SK-N-SH (cell line): ENCODE measurements around the gene PTPN20. TPM values are rescaled to one million over a fixed set of nuclear protein-coding genes. Genes with fewer than 3 reads are reported as not detected.

Experiments
- CTCF ChIA-PET: fragments of 300-600, 350-600 bp; formaldehyde crosslinking; extraction: SDS; loops from one replicate; lab custom pipeline; 2021; lab: Yijun Ruan, JAX
- POLR2A ChIA-PET: fragments of 350-600 bp; sonication (Branson Sonifier 250); formaldehyde crosslinking; extraction: SDS; loops from one replicate; lab custom pipeline; 2020; ENCODE audit warnings: antibody characterized with exemption, inconsistent platforms; lab: Yijun Ruan, JAX
- DNase-seq: peaks from one replicate; pipeline ENCODE4 v3.0.0; 2012
- H2AFZ ChIP-seq: fragments of 200-600 bp; sonication (generic); 2 replicates; pipeline ENCODE4 v1.8.1; 2016; ENCODE audit warnings: antibody characterized with exemption, mild to moderate bottlenecking, low read depth
- H3F3A ChIP-seq: fragments of 200-600 bp; sonication (generic); replicated peaks from 2 replicates; pipeline ENCODE3; 2016; ENCODE audit warnings: antibody characterized with exemption, mild to moderate bottlenecking; ENCODE audit not compliant: insufficient read depth
- H3K27ac ChIP-seq, 2 experiments: fragments of 200-500 bp in 1 of 2; fragments of 200-600 bp in 1 of 2; sonication (Bioruptor generic) in 1 of 2; sonication (generic), shearing (Covaris generic) in 1 of 2; 2 replicates each; pipeline versions ENCODE4 v1.5.1 to v1.6.1; 2014 to 2016; ENCODE audit warnings: low read depth in 2 of 2, inconsistent platforms in 1 of 2, low read length in 1 of 2, mild to moderate bottlenecking in 1 of 2, mixed read lengths in 1 of 2
- H3K27me3 ChIP-seq: fragments of 200-600 bp; sonication (generic), shearing (Covaris generic); 2 replicates; pipeline ENCODE4 v1.6.1; 2016; ENCODE audit warnings: mixed run types; ENCODE audit not compliant: insufficient read depth
- H3K36me3 ChIP-seq, 2 experiments: fragments of 200-500 bp in 1 of 2; fragments of 200-600 bp in 1 of 2; sonication (Bioruptor generic) in 1 of 2; sonication (generic) in 1 of 2; replicated peaks in 1 of 2; 2 replicates each; pipeline versions ENCODE3 to v1.5.1; 2014 to 2016; ENCODE audit warnings: low read length in 1 of 2, mild to moderate bottlenecking in 1 of 2; ENCODE audit not compliant: insufficient read depth in 2 of 2, control insufficient read depth in 1 of 2
- H3K4me1 ChIP-seq, 2 experiments: fragments of 200-500 bp in 1 of 2; fragments of 200-600 bp in 1 of 2; sonication (Bioruptor generic) in 1 of 2; sonication (generic), shearing (Covaris generic) in 1 of 2; 2 replicates each; pipeline versions ENCODE4 v1.5.1 to v1.6.1; 2014 to 2016; ENCODE audit warnings: low read depth in 1 of 2, low read length in 1 of 2, mixed run types in 1 of 2; ENCODE audit not compliant: insufficient read depth in 2 of 2, control insufficient read depth in 1 of 2
- H3K4me2 ChIP-seq: fragments of 200-600 bp; sonication (generic), shearing (Covaris generic); 2 replicates; pipeline ENCODE4 v1.6.1; 2017; ENCODE audit warnings: mixed run types
- H3K4me3 ChIP-seq, 2 experiments: fragments of 200-500 bp in 1 of 2; fragments of 200-600 bp in 1 of 2; sonication (Bioruptor generic) in 1 of 2; sonication (generic), shearing (Covaris generic) in 1 of 2; 2 replicates each; pipeline versions ENCODE4 v1.5.1 to v1.8.1; 2014 to 2016; ENCODE audit warnings: low read depth in 2 of 2, inconsistent platforms in 1 of 2, low read length in 1 of 2, mild to moderate bottlenecking in 1 of 2, mixed read lengths in 1 of 2, moderate library complexity in 1 of 2
- H3K79me2 ChIP-seq: fragments of 200-600 bp; sonication (generic); 2 replicates; pipeline ENCODE4 v1.8.1; 2017; ENCODE audit warnings: mild to moderate bottlenecking; ENCODE audit not compliant: insufficient read depth
- H3K9ac ChIP-seq: fragments of 200-600 bp; sonication (generic); 2 replicates; pipeline ENCODE4 v1.6.1; 2017; ENCODE audit warnings: mixed run types
- H3K9me2 ChIP-seq: fragments of 200-600 bp; sonication (generic); 2 replicates; pipeline ENCODE4 v1.6.1; 2017; ENCODE audit warnings: mixed run types
- H3K9me3 ChIP-seq: fragments of 200-600 bp; sonication (generic); 2 replicates; pipeline ENCODE4 v1.6.1; 2017; ENCODE audit warnings: mixed run types, mild to moderate bottlenecking, moderate library complexity
- H4K20me1 ChIP-seq: fragments of 200-600 bp; sonication (generic); 2 replicates; pipeline ENCODE4 v1.6.1; 2017; ENCODE audit warnings: mild to moderate bottlenecking, mixed run types; ENCODE audit not compliant: insufficient read depth
- CHD2 ChIP-seq: fragments of 150-350 bp; IDR thresholded peaks from 2 replicates; pipeline ENCODE4 v1.6.1; 2018; ENCODE audit warnings: low read length; ENCODE audit not compliant: partially characterized antibody
- ELF1 ChIP-seq: IDR thresholded peaks from 2 replicates; pipeline ENCODE4 v1.4.0; 2012
- EP300 ChIP-seq, 2 experiments: IDR thresholded peaks; 2 replicates each; pipeline versions ENCODE4 v1.4.0 to v1.6.1; 2012; ENCODE audit warnings: borderline replicate concordance in 1 of 2, low read depth in 1 of 2, low read length in 1 of 2
- FOSL2 ChIP-seq: IDR thresholded peaks from 2 replicates; pipeline ENCODE4 v1.4.0; 2012; ENCODE audit warnings: low read depth, mild to moderate bottlenecking, moderate library complexity, borderline replicate concordance
- FOXJ3 ChIP-seq: sonication (generic); formaldehyde crosslinking; IDR thresholded peaks from 2 replicates; pipeline ENCODE4 v1.5.1; 2020; ENCODE audit warnings: mild to moderate bottlenecking, missing genetic modification reagents
- FOXM1 ChIP-seq: IDR thresholded peaks from 2 replicates; pipeline ENCODE4 v1.4.0; 2012; ENCODE audit warnings: low read depth, mild to moderate bottlenecking
- JUND ChIP-seq: IDR thresholded peaks from 2 replicates; pipeline ENCODE4 v1.4.0; 2012
- MXI1 ChIP-seq: IDR thresholded peaks from 2 replicates; pipeline ENCODE4 v1.6.1; 2012; ENCODE audit warnings: mild to moderate bottlenecking, low read depth, low read length, improper control_type of control experiment
- NFIC ChIP-seq: IDR thresholded peaks from 2 replicates; pipeline ENCODE4 v1.4.0; 2012; ENCODE audit warnings: borderline replicate concordance
- PBX3 ChIP-seq: IDR thresholded peaks from 2 replicates; pipeline ENCODE4; 2012
- RAD21 ChIP-seq: IDR thresholded peaks from 2 replicates; pipeline ENCODE4 v1.6.1; 2012; ENCODE audit warnings: mild to moderate bottlenecking, low read length
- RFX5 ChIP-seq: IDR thresholded peaks from 2 replicates; pipeline ENCODE4 v1.6.1; 2012; ENCODE audit warnings: mild to moderate bottlenecking, improper control_type of control experiment, low read length
- RXRA ChIP-seq: IDR thresholded peaks from 2 replicates; pipeline ENCODE4 v1.4.0; 2012; ENCODE audit warnings: low read depth, mild to moderate bottlenecking, borderline replicate concordance
- SIN3A ChIP-seq: IDR thresholded peaks from 2 replicates; pipeline ENCODE4 v1.6.1; 2012; ENCODE audit warnings: low read depth, mild to moderate bottlenecking, low read length, moderate library complexity, borderline replicate concordance
- SMC3 ChIP-seq: IDR thresholded peaks from 2 replicates; pipeline ENCODE4 v1.6.1; 2012; ENCODE audit warnings: low read depth, low read length, improper control_type of control experiment
- TAF1 ChIP-seq: IDR thresholded peaks from 2 replicates; pipeline ENCODE4 v1.6.1; 2012; ENCODE audit warnings: low read depth, mild to moderate bottlenecking, low read length, moderate library complexity, borderline replicate concordance
- TCF12 ChIP-seq: IDR thresholded peaks from 2 replicates; pipeline ENCODE4 v1.4.0; 2012
- USF2 ChIP-seq: fragments of 150-350 bp; IDR thresholded peaks from 2 replicates; pipeline ENCODE4 v1.6.1; 2017; ENCODE audit warnings: antibody characterized with exemption, low read length, low read depth, borderline replicate concordance
- WGBS: methylation state at CpG from one replicate; pipeline ENCODE4 v1.1.6; 2017; ENCODE audit warnings: low lambda C conversion rate; 5-methylcytosine and 5-hydroxymethylcytosine counted together
- polyA plus RNA-seq, 3 experiments: library from polyadenylated mRNA; depleted of rRNA; stranded (reverse); fragments of >200 nt; gene quantifications; 2 replicates each; pipeline ENCODE4 v1.2.3, GENCODE V29; 2012
- TF ChIP-seq, protein P1 (sequence below): IDR thresholded peaks from 2 replicates; pipeline ENCODE4 v1.4.0; 2012; ENCODE audit warnings: low read depth, borderline replicate concordance
- TF ChIP-seq, protein P2 (sequence below): IDR thresholded peaks from 2 replicates; pipeline ENCODE4 v1.4.0; 2012; ENCODE audit warnings: low read depth

The PTPN20 gene
- polyA plus RNA-seq, 1 of the 3 experiments (the other 2 are of a cell fraction), result 0.36 TPM

GRCh38 chr10:47008769-47009168, 97.5 kb downstream of the PTPN20 start:
- H3K9me2 ChIP-seq, result no peaks in the 10 kb centered on the region
- no peak overlapping the region for H3K9ac ChIP-seq
- no peaks in the 10 kb centered on the region for H3K79me2 ChIP-seq
- H3K9me3 ChIP-seq, result no peaks in the 10 kb centered on the region
- no peaks in the 10 kb centered on the region for H3K4me1 ChIP-seq
- ChIA-PET CTCF (interaction anchor here (0.6 to 3.1 kb wide), 3 partner anchors 17 to 332 kb away, joined by 3 to 16 read pairs (median 3); no protein-coding TSS in a partner anchor), POLR2A (no interaction called here)
- H3K27ac ChIP-seq, result no peak overlapping the region
- H4K20me1 ChIP-seq, result no peaks in the 10 kb centered on the region
- H3K4me2 ChIP-seq, result no peak overlapping the region
- no peak for DNase-seq
- H3K4me3 ChIP-seq, result no peak overlapping the region
- H3K27me3 ChIP-seq, result no peaks in the 10 kb centered on the region
- no peak overlapping the region for H2AFZ ChIP-seq
- WGBS, result no CpG with 5 or more reads among the region's 2 CpGs
- H3F3A ChIP-seq, result no peaks in the 10 kb centered on the region
- TF ChIP-seq TCF12 (no peak), NFIC (no peak), RXRA (no peak), MXI1 (no peak), USF2 (no peak), RAD21 (no peak), FOXM1 (no peak), CHD2 (no peak), PBX3 (no peak)
- TF ChIP-seq, protein P1, sequence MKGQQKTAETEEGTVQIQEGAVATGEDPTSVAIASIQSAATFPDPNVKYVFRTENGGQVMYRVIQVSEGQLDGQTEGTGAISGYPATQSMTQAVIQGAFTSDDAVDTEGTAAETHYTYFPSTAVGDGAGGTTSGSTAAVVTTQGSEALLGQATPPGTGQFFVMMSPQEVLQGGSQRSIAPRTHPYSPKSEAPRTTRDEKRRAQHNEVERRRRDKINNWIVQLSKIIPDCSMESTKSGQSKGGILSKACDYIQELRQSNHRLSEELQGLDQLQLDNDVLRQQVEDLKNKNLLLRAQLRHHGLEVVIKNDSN, result no peak
- H3K36me3 ChIP-seq, result no peaks in the 10 kb centered on the region

GRCh38 chr10:47009215-47009838, 98.1 kb downstream of the PTPN20 start:
- no peak for TF ChIP-seq FOSL2
- no peak for TF ChIP-seq USF2
- TF ChIP-seq SMC3, result no peak
- TF ChIP-seq SIN3A, result no peak
- TF ChIP-seq, protein P2, sequence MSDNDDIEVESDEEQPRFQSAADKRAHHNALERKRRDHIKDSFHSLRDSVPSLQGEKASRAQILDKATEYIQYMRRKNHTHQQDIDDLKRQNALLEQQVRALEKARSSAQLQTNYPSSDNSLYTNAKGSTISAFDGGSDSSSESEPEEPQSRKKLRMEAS, result no peak
- TF ChIP-seq TCF12, result no peak
- no peak for TF ChIP-seq RAD21
- TF ChIP-seq EP300 (IDR thresholded peaks at IDR 0.05; ENCODE audit: borderline replicate concordance in 1 of 2, low read depth in 1 of 2, low read length in 1 of 2), result no peak
- TF ChIP-seq TAF1, result no peak
- TF ChIP-seq RXRA, result no peak
- TF ChIP-seq FOXJ3 (CRISPR knock-in tag), result no peak
- TF ChIP-seq RFX5, result no peak
- no peak for TF ChIP-seq ELF1
- TF ChIP-seq, protein P1, result no peak
- no peak for TF ChIP-seq PBX3
- TF ChIP-seq NFIC, result no peak
- no peak for TF ChIP-seq JUND
- Histone ChIP-seq H3K9me3 (no peaks in the 10 kb centered on the region), H3K36me3 (no peaks in the 10 kb centered on the region), H4K20me1 (no peaks in the 10 kb centered on the region), H3K9ac (no peak overlapping the region), H3K79me2 (no peaks in the 10 kb centered on the region), H3K4me3 (no peak overlapping the region), H3K4me2 (no peak overlapping the region), H3K4me1 (no peaks in the 10 kb centered on the region), H2AFZ (no peak overlapping the region), H3K9me2 (no peaks in the 10 kb centered on the region), H3F3A (no peaks in the 10 kb centered on the region), H3K27ac (no peak overlapping the region), H3K27me3 (no peaks in the 10 kb centered on the region)
- ChIA-PET CTCF (interaction anchor here (3.1 kb wide), 1 partner anchor 16 kb away, joined by 16 read pairs; no protein-coding TSS in a partner anchor), POLR2A (interaction anchor here (0.5 kb wide), 1 partner anchor 14 kb away, joined by 5 read pairs; no protein-coding TSS in a partner anchor)
- DNase-seq, result no peak
- WGBS, result 23% methylated on average over 7 of the region's 7 CpGs
